ENCODE measurements around the gene HCFC1. TPM values are rescaled to one million over a fixed set of nuclear protein-coding genes. Genes with fewer than 3 reads are reported as not detected.

HCFC1 gene
- total RNA-seq, 1 experiment from 2014 or later: 137 TPM

GRCh38 chrX:154017766-154018517 is 46.3 kb upstream of the HCFC1 start:
- Histone ChIP-seq H3K4me3 (ENCODE audit: low read depth, low read length, poor library complexity, severe bottlenecking) (peak overlapping the region; percentile 53), H3K9me3 (ENCODE audit: low read depth, low read length, poor library complexity, severe bottlenecking) (no peaks in the 10 kb centered on the region), H3K27ac (ENCODE audit: low read depth, low read length, poor library complexity, severe bottlenecking) (peak overlapping the region; percentile 82), H3K4me1 (ENCODE audit: insufficient read depth, low read length, poor library complexity, severe bottlenecking) (no peaks in the 10 kb centered on the region), H3K36me3 (ENCODE audit: insufficient read depth, low read length, poor library complexity, severe bottlenecking) (peaks cover 28% of the 10 kb centered on the region), H3K27me3 (replicated peaks; ENCODE audit: insufficient read depth, low read depth, low read length, poor library complexity) (peaks cover 8% of the 10 kb centered on the region)
- intact Hi-C loops (cut with micrococcal nuclease; ENCODE audit: unreplicated experiment): no loop called here
- ChIA-PET POLR2A (ENCODE audit: low non-redundant PET) (no interaction called here), CTCF (no interaction called here)
- no peak for TF ChIP-seq EZH2 (IDR thresholded peaks at IDR 0.05; ENCODE audit: borderline replicate concordance, low read depth, low read length, poor library complexity, severe bottlenecking)
- no peak for DNase-seq (ENCODE audit: low spot score)
- BruUV-seq (replicated peaks): no TSS peak

GRCh38 chrX:154016366-154017076 is 44.9 kb upstream of the HCFC1 start:
- POLR2A ChIA-PET (ENCODE audit: low non-redundant PET): no interaction called here
- no peak overlapping the region for H3K27ac ChIP-seq (ENCODE audit: low read depth, low read length, poor library complexity, severe bottlenecking)
- TF ChIP-seq CTCF (conservative IDR thresholded peaks at IDR 0.05; ENCODE audit: low read depth, low read length) (no peak), EZH2 (IDR thresholded peaks at IDR 0.05; ENCODE audit: borderline replicate concordance, low read depth, low read length, poor library complexity, severe bottlenecking) (no peak)
- no peaks in the 10 kb centered on the region for H3K4me1 ChIP-seq (ENCODE audit: insufficient read depth, low read length, poor library complexity, severe bottlenecking)
- peaks cover 8% of the 10 kb centered on the region for H3K27me3 ChIP-seq (replicated peaks; ENCODE audit: insufficient read depth, low read depth, low read length, poor library complexity)
- DNase-seq (ENCODE audit: low spot score): no peak
- intact Hi-C loops (cut with micrococcal nuclease; ENCODE audit: unreplicated experiment): no loop called here
- CTCF ChIA-PET: no interaction called here
- no TSS peak for BruUV-seq (replicated peaks)
- peaks cover 29% of the 10 kb centered on the region for H3K36me3 ChIP-seq (ENCODE audit: insufficient read depth, low read length, poor library complexity, severe bottlenecking)
- no peaks in the 10 kb centered on the region for H3K9me3 ChIP-seq (ENCODE audit: low read depth, low read length, poor library complexity, severe bottlenecking)
- H3K4me3 ChIP-seq (ENCODE audit: low read depth, low read length, poor library complexity, severe bottlenecking): no peak overlapping the region

- no TSS peak for BruUV-seq (replicated peaks)
These were observed 44.1 kb upstream of the HCFC1 start for GRCh38 chrX:154015581-154016264.

More at GRCh38 chrX:154015581-154016264, 44.1 kb upstream of the HCFC1 start:
- H3K4me3 ChIP-seq (ENCODE audit: low read depth, low read length, poor library complexity, severe bottlenecking): no peak overlapping the region
- peaks cover 29% of the 10 kb centered on the region for H3K36me3 ChIP-seq (ENCODE audit: insufficient read depth, low read length, poor library complexity, severe bottlenecking)
- H3K27me3 ChIP-seq (replicated peaks; ENCODE audit: insufficient read depth, low read depth, low read length, poor library complexity): no peaks in the 10 kb centered on the region
- TF ChIP-seq EZH2 (IDR thresholded peaks at IDR 0.05; ENCODE audit: borderline replicate concordance, low read depth, low read length, poor library complexity, severe bottlenecking) (no peak), CTCF (conservative IDR thresholded peaks at IDR 0.05; ENCODE audit: low read depth, low read length) (no peak)
- no peaks in the 10 kb centered on the region for H3K4me1 ChIP-seq (ENCODE audit: insufficient read depth, low read length, poor library complexity, severe bottlenecking)
- ChIA-PET CTCF (interaction anchor here (0.7 kb wide), 1 partner anchor 31 kb away, joined by 3 read pairs; no protein-coding TSS in a partner anchor), POLR2A (ENCODE audit: low non-redundant PET) (no interaction called here)
- no peaks in the 10 kb centered on the region for H3K9me3 ChIP-seq (ENCODE audit: low read depth, low read length, poor library complexity, severe bottlenecking)
- no peak for DNase-seq (ENCODE audit: low spot score)
- intact Hi-C loops (cut with micrococcal nuclease; ENCODE audit: unreplicated experiment): no loop called here
- H3K27ac ChIP-seq (ENCODE audit: low read depth, low read length, poor library complexity, severe bottlenecking): no peak overlapping the region
